OCI-LY7 (cell line): ENCODE results near the gene C20orf204.

Experiments
- EZH2phosphoT487 ChIP-seq: fragments of 200-600 bp; sonication (generic); IDR thresholded peaks from 2 replicates; pipeline ENCODE4 v1.6.1; 2018; ENCODE audit warnings: low read depth, borderline replicate concordance, mild to moderate bottlenecking, mixed run types, antibody characterized with exemption, low read length, moderate library complexity, mixed read lengths
- TF ChIP-seq, protein P1 (sequence below): fragments of 200-600 bp; sonication (generic); conservative IDR thresholded peaks from 2 replicates; pipeline ENCODE4 v1.5.1; 2014; ENCODE audit warnings: mild to moderate bottlenecking, antibody characterized with exemption, low read length, moderate library complexity, mixed read lengths

DNA sequence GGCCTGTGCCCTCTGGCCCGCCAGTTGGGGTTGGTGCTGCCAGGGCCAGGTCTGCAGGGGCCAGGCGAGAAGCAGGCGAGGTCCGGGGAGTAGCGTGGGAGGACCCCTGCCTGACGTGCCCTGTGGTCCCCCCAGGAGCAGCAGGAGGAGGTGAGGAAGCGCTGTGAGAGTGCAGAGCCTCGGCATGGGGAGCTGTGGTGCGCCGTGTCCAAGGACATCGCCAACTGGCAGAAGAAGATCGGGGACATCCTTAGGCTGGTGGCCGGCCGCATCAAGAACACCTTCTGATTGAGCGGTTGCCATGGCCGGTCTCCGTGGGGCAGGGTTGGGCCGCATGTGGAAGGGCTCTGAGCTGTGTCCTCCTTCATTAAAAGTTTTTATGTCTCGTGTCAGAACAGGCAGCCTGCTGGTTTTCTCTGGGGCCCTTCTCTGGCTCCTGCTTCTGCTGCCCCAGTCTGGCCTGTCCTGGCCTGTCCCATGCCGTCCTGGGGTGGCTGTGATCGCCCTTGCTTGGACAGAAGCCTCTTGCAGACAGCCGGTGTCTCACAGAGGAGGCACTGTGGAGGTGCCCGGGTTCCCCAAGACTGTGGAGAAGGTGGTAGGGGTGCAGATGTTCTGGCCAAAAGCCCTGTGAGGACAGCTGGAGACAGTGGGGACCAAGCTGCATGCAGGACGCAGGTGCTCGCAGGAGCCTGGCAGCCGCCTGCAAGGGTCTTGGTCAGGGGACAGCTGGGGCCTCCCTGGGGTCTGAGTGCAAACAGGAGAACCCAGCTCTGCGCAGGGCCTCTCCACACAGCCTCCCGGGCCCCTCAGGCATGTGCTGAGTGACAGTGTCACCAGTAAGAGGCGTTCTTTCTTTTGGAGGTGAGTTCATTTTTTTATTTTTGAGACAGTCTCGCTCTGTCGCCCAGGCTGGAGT lies 3.0 kb upstream of the C20orf204 start:
- TF ChIP-seq, protein P1, sequence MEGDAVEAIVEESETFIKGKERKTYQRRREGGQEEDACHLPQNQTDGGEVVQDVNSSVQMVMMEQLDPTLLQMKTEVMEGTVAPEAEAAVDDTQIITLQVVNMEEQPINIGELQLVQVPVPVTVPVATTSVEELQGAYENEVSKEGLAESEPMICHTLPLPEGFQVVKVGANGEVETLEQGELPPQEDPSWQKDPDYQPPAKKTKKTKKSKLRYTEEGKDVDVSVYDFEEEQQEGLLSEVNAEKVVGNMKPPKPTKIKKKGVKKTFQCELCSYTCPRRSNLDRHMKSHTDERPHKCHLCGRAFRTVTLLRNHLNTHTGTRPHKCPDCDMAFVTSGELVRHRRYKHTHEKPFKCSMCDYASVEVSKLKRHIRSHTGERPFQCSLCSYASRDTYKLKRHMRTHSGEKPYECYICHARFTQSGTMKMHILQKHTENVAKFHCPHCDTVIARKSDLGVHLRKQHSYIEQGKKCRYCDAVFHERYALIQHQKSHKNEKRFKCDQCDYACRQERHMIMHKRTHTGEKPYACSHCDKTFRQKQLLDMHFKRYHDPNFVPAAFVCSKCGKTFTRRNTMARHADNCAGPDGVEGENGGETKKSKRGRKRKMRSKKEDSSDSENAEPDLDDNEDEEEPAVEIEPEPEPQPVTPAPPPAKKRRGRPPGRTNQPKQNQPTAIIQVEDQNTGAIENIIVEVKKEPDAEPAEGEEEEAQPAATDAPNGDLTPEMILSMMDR = no peak
- TF ChIP-seq EZH2phosphoT487 = no peak
